Psoas muscle (tissue), 8 donors: ENCODE measurements around the gene MTHFSD. TPM values are rescaled to one million over a fixed set of nuclear protein-coding genes. Genes with fewer than 3 reads are reported as not detected.

Source experiments
- ATAC-seq, 4 donors: fragments of 200-7000 bp; cut with Tn5 transposase; one replicate each; pipeline ENCODE4 v1.9.1; 2020; ENCODE audit warnings: moderate library complexity in 3 of 4, mild to moderate bottlenecking in 2 of 4
- DNase-seq, 2 donors: peaks; one replicate each; pipeline ENCODE4 v3.0.0-alpha.2; 2020
- H3K27ac ChIP-seq: fragments of 200-600 bp; one replicate; pipeline ENCODE4 v1.8.0; 2022
- H3K27me3 ChIP-seq, 3 donors: fragments of 200-600 bp in 1 of 3; one replicate each; pipeline versions ENCODE4 v1.6.1 to v1.8.0; 2013 to 2022; ENCODE audit warnings: low read length in 2 of 3, mild to moderate bottlenecking in 2 of 3, moderate library complexity in 1 of 3; ENCODE audit not compliant: insufficient read depth in 3 of 3
- H3K36me3 ChIP-seq, 2 donors: fragments of 200-600 bp in 1 of 2; one replicate each; pipeline versions ENCODE4 v1.6.1 to v1.8.0; 2013 to 2022; ENCODE audit warnings: low read depth in 1 of 2, mild to moderate bottlenecking in 1 of 2, moderate library complexity in 1 of 2; ENCODE audit not compliant: insufficient read depth in 1 of 2
- H3K4me1 ChIP-seq: fragments of 200-600 bp; one replicate; pipeline ENCODE4 v1.8.0; 2022
- H3K4me3 ChIP-seq: fragments of 200-600 bp; one replicate; pipeline ENCODE4 v1.8.0; 2022; ENCODE audit warnings: mild to moderate bottlenecking
- H3K9me3 ChIP-seq: fragments of 200-600 bp; one replicate; pipeline ENCODE4 v1.8.0; 2022
- WGBS, 3 donors: extraction: QIAGEN DNeasy Blood & Tissue Kit; methylation state at CpG; one replicate each; pipeline versions ENCODE4 v1.1.6 to v1.1.7; 2013; 5-methylcytosine and 5-hydroxymethylcytosine counted together
- intact Hi-C, 2 donors: fragments of 100-400 bp; cut with DNase I; formaldehyde crosslinking; loops; one replicate each; pipeline versions ENCODE4 v1.11.0 to v1.14.2; 2022
- polyA plus RNA-seq, 3 donors: library from polyadenylated mRNA; stranded (reverse); fragments of 200-250 nt; gene quantifications; one replicate each; pipeline ENCODE4 v1.2.3, GENCODE V29; 2013
- total RNA-seq, 4 donors: library from RNA; stranded (reverse); fragmentation: NEBNext Ultra II Directional in 2 of 4; extraction: Animal tissue kit (Norgen Biotek cat#: 25700) in 2 of 4; gene quantifications; one replicate each; pipeline versions ENCODE4 v1.2.1 to v1.2.4, GENCODE V29; 2021 to 2023
- TF ChIP-seq, protein P1 (sequence below): fragments of 200-600 bp; IDR thresholded peaks from one replicate; pipeline ENCODE4 v1.8.0; 2022; ENCODE audit warnings: antibody characterized with exemption
- donor health status: healthy with polysubstance abuse.
- donor health status: DM: no; HTN: no; CAD: no; lungs with moderate emphysema.
- donor health status: Bipolar disorder and iron deficiency.
- donor health status: healthy.
- donor health status: DM: yes; HTN: yes; CAD: no.
- donor health status: DM: no; HTN: no; CAD: no.
- donor health status: DM: no; HTN: no; CAD: no.
- donor health status: DM: yes; HTN: yes; CAD: no.

MTHFSD gene
- total and polyA plus RNA-seq, 7 donors: 4.3 to 16.0 (median 8.1) TPM

DNA sequence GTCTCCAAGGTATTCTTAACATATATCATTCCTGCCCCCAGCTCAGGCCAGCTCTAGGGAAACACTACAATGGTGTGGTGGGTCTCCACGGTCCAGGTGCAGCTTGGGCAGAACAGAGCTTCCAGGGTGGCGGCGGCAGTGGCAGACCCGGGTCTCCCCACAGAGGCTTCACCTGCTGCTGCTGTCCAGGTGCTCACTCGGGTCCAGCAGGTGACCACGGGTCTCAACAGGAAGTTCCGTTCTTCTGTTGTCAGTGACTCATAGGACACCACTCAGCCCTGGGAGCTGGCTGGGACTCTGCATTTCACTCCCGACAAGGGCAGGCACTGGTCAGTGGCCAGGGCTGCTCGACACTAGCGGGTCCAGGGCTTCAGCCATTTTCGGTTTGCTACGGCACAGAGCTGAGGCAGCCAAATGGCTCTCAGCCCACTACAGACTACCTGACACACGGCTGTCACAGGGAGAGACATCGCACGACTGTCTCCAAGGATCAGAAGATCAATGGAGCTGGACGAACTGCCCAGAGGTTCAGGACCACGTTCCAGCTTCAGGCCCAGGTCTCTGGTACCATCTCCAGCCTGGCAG, 16.7 kb downstream of the MTHFSD start:
- DNase-seq (no peak), ATAC-seq (peak in 1 of 4 donors; percentile 33)
- Histone ChIP-seq H3K27me3 (no peaks in the 10 kb centered on the region), H3K9me3 (no peaks in the 10 kb centered on the region), H3K36me3 (peaks cover 2 to 82% of the 10 kb centered on the region in 2 donors), H3K4me3 (no peak overlapping the region), H3K27ac (no peak overlapping the region), H3K4me1 (no peaks in the 10 kb centered on the region)
- intact Hi-C loops: no loop called here
- 90 to 93% (median 92%) methylated on average over 16 to 17 of the region's 17 CpGs for WGBS, 3 donors
- TF ChIP-seq, protein P1, sequence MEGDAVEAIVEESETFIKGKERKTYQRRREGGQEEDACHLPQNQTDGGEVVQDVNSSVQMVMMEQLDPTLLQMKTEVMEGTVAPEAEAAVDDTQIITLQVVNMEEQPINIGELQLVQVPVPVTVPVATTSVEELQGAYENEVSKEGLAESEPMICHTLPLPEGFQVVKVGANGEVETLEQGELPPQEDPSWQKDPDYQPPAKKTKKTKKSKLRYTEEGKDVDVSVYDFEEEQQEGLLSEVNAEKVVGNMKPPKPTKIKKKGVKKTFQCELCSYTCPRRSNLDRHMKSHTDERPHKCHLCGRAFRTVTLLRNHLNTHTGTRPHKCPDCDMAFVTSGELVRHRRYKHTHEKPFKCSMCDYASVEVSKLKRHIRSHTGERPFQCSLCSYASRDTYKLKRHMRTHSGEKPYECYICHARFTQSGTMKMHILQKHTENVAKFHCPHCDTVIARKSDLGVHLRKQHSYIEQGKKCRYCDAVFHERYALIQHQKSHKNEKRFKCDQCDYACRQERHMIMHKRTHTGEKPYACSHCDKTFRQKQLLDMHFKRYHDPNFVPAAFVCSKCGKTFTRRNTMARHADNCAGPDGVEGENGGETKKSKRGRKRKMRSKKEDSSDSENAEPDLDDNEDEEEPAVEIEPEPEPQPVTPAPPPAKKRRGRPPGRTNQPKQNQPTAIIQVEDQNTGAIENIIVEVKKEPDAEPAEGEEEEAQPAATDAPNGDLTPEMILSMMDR: no peak

DNA sequence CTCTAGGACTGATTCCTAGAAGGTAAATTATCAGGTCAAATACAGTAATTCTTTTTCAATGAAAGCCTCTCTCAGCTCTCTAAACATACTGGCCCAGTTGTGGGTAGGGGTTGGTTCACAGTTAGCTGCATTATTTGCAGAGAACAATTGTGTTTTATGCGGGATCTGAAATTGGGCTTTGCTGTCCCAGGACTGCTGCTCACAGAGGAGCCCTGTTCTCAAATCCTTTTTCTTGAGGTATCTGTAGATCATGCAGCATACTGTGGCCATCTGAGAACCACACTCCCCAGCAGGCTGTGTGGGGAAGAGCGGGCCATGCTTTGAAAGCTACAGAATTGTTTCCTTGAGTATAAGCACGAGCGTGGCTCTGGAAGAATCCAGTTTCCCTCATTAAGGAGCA, 17.5 kb downstream of the MTHFSD start:
- H3K27ac ChIP-seq: no peak overlapping the region
- no peaks in the 10 kb centered on the region for H3K27me3 ChIP-seq
- no peak for DNase-seq
- TF ChIP-seq, protein P1: no peak
- intact Hi-C loops: no loop called here
- WGBS, 3 donors: 96 to 98% (median 97%) methylated on average over 4 of the region's 4 CpGs
- H3K9me3 ChIP-seq: no peaks in the 10 kb centered on the region
- H3K4me3 ChIP-seq: no peak overlapping the region
- peaks cover 2 to 81% of the 10 kb centered on the region in 2 donors for H3K36me3 ChIP-seq
- no peak for ATAC-seq
- H3K4me1 ChIP-seq: no peaks in the 10 kb centered on the region

DNA sequence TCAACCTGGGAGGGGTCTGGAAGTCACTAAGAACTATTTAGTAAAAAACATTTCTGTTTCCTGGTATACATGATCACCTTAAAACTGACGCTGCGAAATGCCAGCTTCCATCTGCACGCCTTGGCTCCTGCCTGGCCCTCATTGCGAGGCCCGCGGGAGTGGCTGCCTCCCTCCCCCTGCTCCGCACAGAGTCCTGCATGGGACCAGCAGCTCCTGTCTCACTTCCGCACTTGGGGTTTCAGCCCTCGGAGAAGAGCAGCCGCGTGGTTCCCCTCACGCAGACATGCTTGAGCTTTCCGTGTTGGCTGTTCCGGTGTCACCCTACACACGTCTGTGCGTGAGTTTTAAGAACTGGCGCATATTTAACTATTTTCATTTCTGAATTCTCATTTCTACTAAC, 18.4 kb downstream of the MTHFSD start:
- intact Hi-C loops: no loop called here

DNA sequence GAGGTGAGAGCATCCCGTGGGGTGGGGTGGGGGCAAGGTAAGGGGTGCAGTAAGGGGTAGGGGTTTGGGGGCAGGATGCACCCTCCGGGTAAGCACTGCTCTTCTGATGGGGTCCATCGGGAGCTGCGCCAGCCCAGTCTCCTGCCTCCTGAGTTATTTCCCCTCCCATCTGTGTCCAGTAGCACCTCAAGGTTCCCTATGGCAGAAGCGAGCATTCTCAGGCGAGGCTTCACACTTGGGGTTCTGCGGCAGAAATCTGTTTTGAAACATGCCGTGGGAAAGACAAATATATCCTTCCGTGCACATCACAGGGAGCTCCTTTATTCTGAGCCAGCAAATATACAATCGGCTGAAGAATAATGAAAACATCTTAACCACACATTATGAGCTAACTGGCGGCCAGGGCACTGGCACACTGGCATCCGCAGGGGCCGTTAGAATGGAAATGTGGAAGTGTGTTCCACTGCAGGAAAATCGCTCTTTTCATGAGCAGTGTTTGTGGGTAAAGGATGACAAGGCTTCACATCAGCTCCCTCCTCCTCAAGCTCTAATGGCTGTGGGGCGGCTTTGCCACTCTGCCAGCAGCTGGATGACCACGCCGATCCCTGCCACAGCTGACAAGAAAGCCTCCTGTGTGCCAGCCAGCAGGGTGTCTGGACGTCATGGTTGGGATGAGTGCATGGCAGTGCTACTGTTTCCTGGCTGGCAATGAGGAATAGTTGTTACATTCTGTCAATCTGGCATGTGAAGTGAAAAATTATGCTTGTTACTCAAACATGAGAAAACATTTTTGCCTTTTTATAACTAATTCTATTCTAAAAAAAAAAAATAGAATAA, 20.0 kb downstream of the MTHFSD start:
- TF ChIP-seq, protein P1: no peak
- peak in 3 of 4 donors; percentile 60 to 77 (median 74) for ATAC-seq
- no peaks in the 10 kb centered on the region for H3K27me3 ChIP-seq
- H3K36me3 ChIP-seq: peaks cover 2 to 72% of the 10 kb centered on the region in 2 donors
- 67 to 69% (median 67%) methylated on average over 18 of the region's 18 CpGs for WGBS, 3 donors
- intact Hi-C loops: no loop called here
- no peaks in the 10 kb centered on the region for H3K9me3 ChIP-seq
- DNase-seq: no peak
- no peaks in the 10 kb centered on the region for H3K4me1 ChIP-seq
- H3K27ac ChIP-seq: no peak overlapping the region
- H3K4me3 ChIP-seq: no peak overlapping the region

More for the DNA sequence above, 18.4 kb downstream of the MTHFSD start:
- DNase-seq: no peak
- H3K9me3 ChIP-seq: no peaks in the 10 kb centered on the region
- no peaks in the 10 kb centered on the region for H3K4me1 ChIP-seq
- H3K27me3 ChIP-seq: no peaks in the 10 kb centered on the region
- no peak for ATAC-seq
- no peak overlapping the region for H3K4me3 ChIP-seq
- peaks cover 2 to 81% of the 10 kb centered on the region in 2 donors for H3K36me3 ChIP-seq
- no peak overlapping the region for H3K27ac ChIP-seq
- TF ChIP-seq, protein P1: no peak
- 97 to 98% (median 98%) methylated on average over 17 of the region's 17 CpGs for WGBS, 3 donors
